HG02870 (cell line): ENCODE data around the gene NUMBL.
"Not testable (repeated sequence)": the region's sequence is repeated elsewhere in the genome, so short reads cannot be mapped to it uniquely, and the experiment has no call there.

Experiments
- ATAC-seq: cut with Tn5 transposase; IDR thresholded peaks from one replicate; pipeline ENCODE4 v1.9.1; 2021; ENCODE audit warnings: mild to moderate bottlenecking, moderate library complexity; ENCODE audit not compliant: unreplicated experiment

The NUMBL gene

GRCh38 chr19:40632311-40633036, 58.0 kb downstream of the NUMBL start:
- ATAC-seq = no peak

GRCh38 chr19:40630571-40631160, 59.8 kb downstream of the NUMBL start:
- no peak for ATAC-seq

GRCh38 chr19:40629346-40629745, 61.1 kb downstream of the NUMBL start:
- no peak for ATAC-seq

- ATAC-seq = no peak
Observed at GRCh38 chr19:40627486-40628279, 62.8 kb downstream of the NUMBL start.

- ATAC-seq = no peak
Observed at GRCh38 chr19:40626918-40627317, 63.5 kb downstream of the NUMBL start.

GRCh38 chr19:40625406-40626120, 64.9 kb downstream of the NUMBL start:
- ATAC-seq = no peak

GRCh38 chr19:40624369-40625153, 65.9 kb downstream of the NUMBL start:
- ATAC-seq = not testable (repeated sequence)

GRCh38 chr19:40623403-40624251, 66.8 kb downstream of the NUMBL start:
- ATAC-seq = no peak

GRCh38 chr19:40622773-40623075, 67.7 kb downstream of the NUMBL start:
- ATAC-seq = no peak

- ATAC-seq = no peak
Observed at GRCh38 chr19:40621966-40622772, 68.3 kb downstream of the NUMBL start.

- no peak for ATAC-seq
Observed at GRCh38 chr19:40621283-40621682, 69.2 kb downstream of the NUMBL start.

- ATAC-seq = no peak
Observed at GRCh38 chr19:40620161-40620485, 70.3 kb downstream of the NUMBL start.

GRCh38 chr19:40619333-40620160, 70.9 kb downstream of the NUMBL start:
- ATAC-seq = no peak

- no peak for ATAC-seq
Observed at GRCh38 chr19:40617961-40618360, 72.5 kb downstream of the NUMBL start.

- ATAC-seq = no peak
Observed at GRCh38 chr19:40616941-40617340, 73.5 kb downstream of the NUMBL start.

- no peak for ATAC-seq
Observed at GRCh38 chr19:40616178-40616577, 74.3 kb downstream of the NUMBL start.
